ENCODE results near the gene AQP12A.

DNA sequence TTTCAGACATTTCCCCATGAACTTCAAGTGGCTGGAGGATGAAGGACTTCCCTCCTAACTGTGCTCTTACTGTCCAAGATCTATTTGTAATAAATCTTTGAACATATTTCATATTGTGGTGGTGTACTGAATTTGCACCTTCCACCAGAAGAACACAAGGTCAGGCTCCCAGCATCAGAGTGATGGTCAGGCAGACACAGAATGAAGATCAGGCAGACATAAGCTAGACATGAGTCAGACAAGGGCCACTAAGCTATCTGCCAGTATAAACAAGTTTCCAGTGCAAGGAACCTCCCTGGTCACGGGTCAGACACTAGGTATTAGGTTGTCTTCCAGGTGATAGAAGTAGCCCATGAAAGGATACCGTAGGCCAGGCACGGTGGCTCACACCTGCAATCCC lies 29.0 kb upstream of the AQP12A start:
- TF ChIP-seq TAF1 (IDR thresholded peaks at IDR 0.05; ENCODE audit: borderline replicate concordance, insufficient read depth, low read length) (no peak), POLR2AphosphoS5 (IDR thresholded peaks at IDR 0.05; ENCODE audit: low read depth, low read length) (no peak), SIN3A (IDR thresholded peaks at IDR 0.05; ENCODE audit: borderline replicate concordance, insufficient read depth, low read length) (no peak), FOXP2 (optimal IDR thresholded peaks at IDR 0.05; ENCODE audit: borderline replicate concordance, extremely low read depth, extremely low read length, insufficient read depth) (no peak)
- TF ChIP-seq, protein P1, sequence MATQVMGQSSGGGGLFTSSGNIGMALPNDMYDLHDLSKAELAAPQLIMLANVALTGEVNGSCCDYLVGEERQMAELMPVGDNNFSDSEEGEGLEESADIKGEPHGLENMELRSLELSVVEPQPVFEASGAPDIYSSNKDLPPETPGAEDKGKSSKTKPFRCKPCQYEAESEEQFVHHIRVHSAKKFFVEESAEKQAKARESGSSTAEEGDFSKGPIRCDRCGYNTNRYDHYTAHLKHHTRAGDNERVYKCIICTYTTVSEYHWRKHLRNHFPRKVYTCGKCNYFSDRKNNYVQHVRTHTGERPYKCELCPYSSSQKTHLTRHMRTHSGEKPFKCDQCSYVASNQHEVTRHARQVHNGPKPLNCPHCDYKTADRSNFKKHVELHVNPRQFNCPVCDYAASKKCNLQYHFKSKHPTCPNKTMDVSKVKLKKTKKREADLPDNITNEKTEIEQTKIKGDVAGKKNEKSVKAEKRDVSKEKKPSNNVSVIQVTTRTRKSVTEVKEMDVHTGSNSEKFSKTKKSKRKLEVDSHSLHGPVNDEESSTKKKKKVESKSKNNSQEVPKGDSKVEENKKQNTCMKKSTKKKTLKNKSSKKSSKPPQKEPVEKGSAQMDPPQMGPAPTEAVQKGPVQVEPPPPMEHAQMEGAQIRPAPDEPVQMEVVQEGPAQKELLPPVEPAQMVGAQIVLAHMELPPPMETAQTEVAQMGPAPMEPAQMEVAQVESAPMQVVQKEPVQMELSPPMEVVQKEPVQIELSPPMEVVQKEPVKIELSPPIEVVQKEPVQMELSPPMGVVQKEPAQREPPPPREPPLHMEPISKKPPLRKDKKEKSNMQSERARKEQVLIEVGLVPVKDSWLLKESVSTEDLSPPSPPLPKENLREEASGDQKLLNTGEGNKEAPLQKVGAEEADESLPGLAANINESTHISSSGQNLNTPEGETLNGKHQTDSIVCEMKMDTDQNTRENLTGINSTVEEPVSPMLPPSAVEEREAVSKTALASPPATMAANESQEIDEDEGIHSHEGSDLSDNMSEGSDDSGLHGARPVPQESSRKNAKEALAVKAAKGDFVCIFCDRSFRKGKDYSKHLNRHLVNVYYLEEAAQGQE (IDR thresholded peaks at IDR 0.05; ENCODE audit: insufficient read depth in 1 of 2, low read depth in 2 of 2, low read length in 2 of 2), result no peak
